ENCODE measurements around the gene SCAF8. TPM values are rescaled to one million over a fixed set of nuclear protein-coding genes. Genes with fewer than 3 reads are reported as not detected.

The SCAF8 gene, protein sequence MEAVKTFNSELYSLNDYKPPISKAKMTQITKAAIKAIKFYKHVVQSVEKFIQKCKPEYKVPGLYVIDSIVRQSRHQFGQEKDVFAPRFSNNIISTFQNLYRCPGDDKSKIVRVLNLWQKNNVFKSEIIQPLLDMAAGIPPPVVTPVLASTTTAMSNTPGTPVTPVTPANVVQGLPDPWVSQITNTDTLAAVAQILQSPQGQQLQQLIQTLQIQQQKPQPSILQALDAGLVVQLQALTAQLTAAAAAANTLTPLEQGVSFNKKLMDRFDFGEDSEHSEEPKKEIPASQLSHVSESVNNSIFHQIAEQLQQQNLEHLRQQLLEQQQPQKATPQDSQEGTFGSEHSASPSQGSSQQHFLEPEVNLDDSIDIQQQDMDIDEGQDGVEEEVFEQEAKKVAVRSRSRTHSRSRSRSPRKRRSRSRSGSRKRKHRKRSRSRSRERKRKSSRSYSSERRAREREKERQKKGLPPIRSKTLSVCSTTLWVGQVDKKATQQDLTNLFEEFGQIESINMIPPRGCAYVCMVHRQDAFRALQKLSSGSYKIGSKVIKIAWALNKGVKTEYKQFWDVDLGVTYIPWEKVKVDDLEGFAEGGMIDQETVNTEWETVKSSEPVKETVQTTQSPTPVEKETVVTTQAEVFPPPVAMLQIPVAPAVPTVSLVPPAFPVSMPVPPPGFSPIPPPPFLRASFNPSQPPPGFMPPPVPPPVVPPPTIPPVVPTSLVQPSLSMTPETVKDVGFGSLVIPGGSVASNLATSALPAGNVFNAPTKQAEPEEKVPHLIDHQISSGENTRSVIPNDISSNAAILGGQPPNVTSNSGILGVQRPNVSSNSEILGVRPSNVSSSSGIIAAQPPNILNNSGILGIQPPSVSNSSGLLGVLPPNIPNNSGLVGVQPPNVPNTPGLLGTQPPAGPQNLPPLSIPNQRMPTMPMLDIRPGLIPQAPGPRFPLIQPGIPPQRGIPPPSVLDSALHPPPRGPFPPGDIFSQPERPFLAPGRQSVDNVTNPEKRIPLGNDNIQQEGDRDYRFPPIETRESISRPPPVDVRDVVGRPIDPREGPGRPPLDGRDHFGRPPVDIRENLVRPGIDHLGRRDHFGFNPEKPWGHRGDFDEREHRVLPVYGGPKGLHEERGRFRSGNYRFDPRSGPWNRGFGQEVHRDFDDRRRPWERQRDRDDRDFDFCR (N-terminal part only)
- polyA plus RNA-seq (2013, experiment 1 of 2): 28.2 TPM
- polyA plus RNA-seq (2013, experiment 2 of 2): 29.0 TPM

- H3K23ac ChIP-seq (ENCODE audit: low read depth, low read length, poor library complexity): peak within 1 kb of the TSS; percentile 99
- peak within 1 kb of the TSS; percentile 85 for H3K4ac ChIP-seq (ENCODE audit: low read length)
- no peaks in the 10 kb centered on the region for H3K27me3 ChIP-seq (ENCODE audit: control insufficient read depth in 3 of 3, insufficient read depth in 3 of 3, low read depth in 1 of 3, low read length in 3 of 3)
- peak within 1 kb of the TSS; percentile 64 for H2BK12ac ChIP-seq (ENCODE audit: low read length)
- H3K4me1 ChIP-seq (ENCODE audit: control insufficient read depth in 2 of 2, insufficient read depth in 1 of 2, low read depth in 1 of 2, low read length in 2 of 2): peaks cover 7 to 12% of the 10 kb centered on the region in 2 donors
- H3K9me3 ChIP-seq (replicated peaks in 1 of 2; ENCODE audit: control insufficient read depth in 2 of 2, insufficient read depth in 1 of 2, low read depth in 1 of 2, low read length in 2 of 2): no peaks in the 10 kb centered on the region
- peak within 1 kb of the TSS; percentile 97 for H2AFZ ChIP-seq (ENCODE audit: low read length)
- H2BK120ac ChIP-seq (ENCODE audit: low read depth, low read length): peak within 1 kb of the TSS; percentile 96
- H3K4me3 ChIP-seq (ENCODE audit: low read length in 2 of 2): peak within 1 kb of the TSS; percentile 70 to 100
- peak within 1 kb of the TSS; percentile 93 for H2BK15ac ChIP-seq (ENCODE audit: low read length)
- no peak within 1 kb of the TSS for H4K8ac ChIP-seq (ENCODE audit: low read depth, low read length)
- peak within 1 kb of the TSS; percentile 68 for H4K91ac ChIP-seq (ENCODE audit: low read depth, low read length, poor library complexity)
- H3K4me2 ChIP-seq (ENCODE audit: insufficient read depth, low read length, poor library complexity, severe bottlenecking): peak within 1 kb of the TSS; percentile 84
- peaks cover 2% of the 10 kb centered on the region for H3K79me1 ChIP-seq (ENCODE audit: low read depth, low read length)
- H2BK5ac ChIP-seq (ENCODE audit: low read length): peak within 1 kb of the TSS; percentile 91
- peak within 1 kb of the TSS; percentile 99 for H3K9ac ChIP-seq (ENCODE audit: low read depth, low read length, poor library complexity)
- DNase-seq (ENCODE audit: low spot score): peak; percentile 91
- peaks cover 2 to 31% of the 10 kb centered on the region in 2 donors for H3K36me3 ChIP-seq (replicated peaks in 1 of 2; ENCODE audit: control insufficient read depth in 2 of 2, insufficient read depth in 2 of 2, low read length in 2 of 2)
- H3K14ac ChIP-seq (ENCODE audit: low read length): peak within 1 kb of the TSS; percentile 96
- H2AK5ac ChIP-seq (ENCODE audit: low read depth, low read length): peak within 1 kb of the TSS; percentile 23
- H3K18ac ChIP-seq (ENCODE audit: low read length): peak within 1 kb of the TSS; percentile 99
- no CpG with 5 or more reads among the region's 61 CpGs for WGBS, 2 donors (ENCODE audit: extremely low coverage in 2 of 2, insufficient read length in 2 of 2, insufficient replicate concordance in 1 of 2)
- H3K27ac ChIP-seq (replicated peaks; ENCODE audit: low read length): peak within 1 kb of the TSS; percentile 98
These were observed at the start of gene SCAF8 for GRCh38 chr6:154733183-154733625. TSS of gene SCAF8 (plus strand) at chr6:154733416. CDS start at chr6:154733901, 485 bp downstream.

DNA sequence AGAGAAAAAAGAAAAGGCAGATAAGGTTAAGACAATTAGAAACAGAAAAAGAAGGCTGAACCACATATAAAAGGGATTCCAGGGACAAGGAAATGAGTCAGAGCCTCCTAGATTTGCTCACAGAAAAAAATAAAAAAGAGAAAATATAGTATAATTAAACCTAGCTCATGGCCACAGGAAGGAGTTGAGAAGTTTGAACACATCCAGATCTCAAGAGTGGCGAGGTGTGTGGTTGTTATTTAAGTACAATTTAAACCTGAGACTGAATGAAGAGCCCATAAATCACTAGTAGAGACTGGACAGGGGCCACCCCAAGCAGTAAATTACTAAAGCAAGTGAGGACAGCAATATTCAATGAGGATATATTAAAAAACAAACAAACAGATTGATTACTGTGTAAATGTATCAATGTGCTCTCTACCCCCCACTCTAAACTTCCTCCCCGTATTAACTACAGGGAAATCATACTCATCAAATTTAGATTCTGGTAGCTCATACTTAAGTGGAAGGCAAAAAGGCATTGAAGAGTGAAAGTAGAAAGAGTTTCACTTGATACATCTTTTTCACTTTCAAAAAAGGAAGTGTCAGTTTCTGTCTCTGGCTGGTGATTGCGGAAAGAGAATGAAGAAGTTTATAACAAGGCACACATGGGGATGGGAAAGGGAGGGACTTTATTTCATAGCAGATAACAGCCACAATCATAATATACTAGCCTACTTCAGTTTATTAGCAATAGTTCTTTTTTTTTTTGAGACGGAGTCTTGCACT lies 49.3 kb upstream of the SCAF8 start:
- no peaks in the 10 kb centered on the region for H3K36me3 ChIP-seq (replicated peaks in 1 of 2; ENCODE audit: control insufficient read depth in 2 of 2, insufficient read depth in 2 of 2, low read length in 2 of 2)
- H2AK5ac ChIP-seq (ENCODE audit: low read depth, low read length): no peak overlapping the region
- no peak overlapping the region for H4K91ac ChIP-seq (ENCODE audit: low read depth, low read length, poor library complexity)
- no peaks in the 10 kb centered on the region for H3K4me1 ChIP-seq (ENCODE audit: control insufficient read depth in 2 of 2, insufficient read depth in 1 of 2, low read depth in 1 of 2, low read length in 2 of 2)
- no peak overlapping the region for H2BK15ac ChIP-seq (ENCODE audit: low read length)
- H3K9me3 ChIP-seq (replicated peaks in 1 of 2; ENCODE audit: control insufficient read depth in 2 of 2, insufficient read depth in 1 of 2, low read depth in 1 of 2, low read length in 2 of 2): no peaks in the 10 kb centered on the region
- no peaks in the 10 kb centered on the region for H3K27me3 ChIP-seq (ENCODE audit: control insufficient read depth in 3 of 3, insufficient read depth in 3 of 3, low read depth in 1 of 3, low read length in 3 of 3)
- no peak overlapping the region for H3K4ac ChIP-seq (ENCODE audit: low read length)
- H3K27ac ChIP-seq (replicated peaks; ENCODE audit: low read length): no peak overlapping the region
- no peak overlapping the region for H4K8ac ChIP-seq (ENCODE audit: low read depth, low read length)
- DNase-seq (ENCODE audit: low spot score): no peak
- H3K18ac ChIP-seq (ENCODE audit: low read length): no peak overlapping the region
- H3K9ac ChIP-seq (ENCODE audit: low read depth, low read length, poor library complexity): no peak overlapping the region
- H2BK5ac ChIP-seq (ENCODE audit: low read length): no peak overlapping the region
- no peak overlapping the region for H3K4me2 ChIP-seq (ENCODE audit: insufficient read depth, low read length, poor library complexity, severe bottlenecking)
- no peak overlapping the region for H3K23ac ChIP-seq (ENCODE audit: low read depth, low read length, poor library complexity)
- no CpG with 5 or more reads among the region's 4 CpGs for WGBS, 2 donors (ENCODE audit: extremely low coverage in 2 of 2, insufficient read length in 2 of 2, insufficient replicate concordance in 1 of 2)
- no peak overlapping the region for H2BK120ac ChIP-seq (ENCODE audit: low read depth, low read length)
- H3K4me3 ChIP-seq (ENCODE audit: low read length in 2 of 2): no peak overlapping the region
- H3K14ac ChIP-seq (ENCODE audit: low read length): no peak overlapping the region
- H3K79me1 ChIP-seq (ENCODE audit: low read depth, low read length): no peaks in the 10 kb centered on the region
- H2AFZ ChIP-seq (ENCODE audit: low read length): no peak overlapping the region
- no peak overlapping the region for H2BK12ac ChIP-seq (ENCODE audit: low read length)

- Histone ChIP-seq H3K9me3 (replicated peaks in 1 of 2; ENCODE audit: control insufficient read depth in 2 of 2, insufficient read depth in 1 of 2, low read depth in 1 of 2, low read length in 2 of 2) (no peaks in the 10 kb centered on the region), H3K36me3 (replicated peaks in 1 of 2; ENCODE audit: control insufficient read depth in 2 of 2, insufficient read depth in 2 of 2, low read length in 2 of 2) (no peaks in the 10 kb centered on the region), H3K79me1 (ENCODE audit: low read depth, low read length) (no peaks in the 10 kb centered on the region), H3K27me3 (ENCODE audit: control insufficient read depth in 3 of 3, insufficient read depth in 3 of 3, low read depth in 1 of 3, low read length in 3 of 3) (no peaks in the 10 kb centered on the region), H3K4me3 (ENCODE audit: low read length in 2 of 2) (no peak overlapping the region), H2BK15ac (ENCODE audit: low read length) (no peak overlapping the region), H3K4me2 (ENCODE audit: insufficient read depth, low read length, poor library complexity, severe bottlenecking) (no peak overlapping the region), H3K27ac (replicated peaks; ENCODE audit: low read length) (no peak overlapping the region), H3K23ac (ENCODE audit: low read depth, low read length, poor library complexity) (no peak overlapping the region), H4K91ac (ENCODE audit: low read depth, low read length, poor library complexity) (no peak overlapping the region), H4K8ac (ENCODE audit: low read depth, low read length) (no peak overlapping the region), H3K4ac (ENCODE audit: low read length) (no peak overlapping the region), H3K9ac (ENCODE audit: low read depth, low read length, poor library complexity) (no peak overlapping the region), H2AK5ac (ENCODE audit: low read depth, low read length) (no peak overlapping the region), H2BK12ac (ENCODE audit: low read length) (no peak overlapping the region), H2BK120ac (ENCODE audit: low read depth, low read length) (no peak overlapping the region), H3K18ac (ENCODE audit: low read length) (no peak overlapping the region), H3K14ac (ENCODE audit: low read length) (no peak overlapping the region), H2AFZ (ENCODE audit: low read length) (no peak overlapping the region), H2BK5ac (ENCODE audit: low read length) (no peak overlapping the region), H3K4me1 (ENCODE audit: control insufficient read depth in 2 of 2, insufficient read depth in 1 of 2, low read depth in 1 of 2, low read length in 2 of 2) (no peaks in the 10 kb centered on the region)
- WGBS, 2 donors (ENCODE audit: extremely low coverage in 2 of 2, insufficient read length in 2 of 2, insufficient replicate concordance in 1 of 2): no CpG with 5 or more reads among the region's 1 CpG
- no peak for DNase-seq (ENCODE audit: low spot score)
These were observed 47.1 kb upstream of the SCAF8 start for GRCh38 chr6:154686162-154686561.
